NCI-H82 treated with DMSO at 0.1 percent for 48 hours (cell line): Measurements from ENCODE around the gene IGF2R.

Experiments
- DNase-seq: peaks from one replicate; lab custom pipeline; 2025; ENCODE audit not compliant: unreplicated experiment; lab: John Stamatoyannopoulos, UW

Gene IGF2R

GRCh38 chr6:160042788-160043301 lies 74.0 kb downstream of the IGF2R start:
- no peak for DNase-seq

GRCh38 chr6:160043784-160044183 lies 74.9 kb downstream of the IGF2R start:
- DNase-seq, result no peak

DNA sequence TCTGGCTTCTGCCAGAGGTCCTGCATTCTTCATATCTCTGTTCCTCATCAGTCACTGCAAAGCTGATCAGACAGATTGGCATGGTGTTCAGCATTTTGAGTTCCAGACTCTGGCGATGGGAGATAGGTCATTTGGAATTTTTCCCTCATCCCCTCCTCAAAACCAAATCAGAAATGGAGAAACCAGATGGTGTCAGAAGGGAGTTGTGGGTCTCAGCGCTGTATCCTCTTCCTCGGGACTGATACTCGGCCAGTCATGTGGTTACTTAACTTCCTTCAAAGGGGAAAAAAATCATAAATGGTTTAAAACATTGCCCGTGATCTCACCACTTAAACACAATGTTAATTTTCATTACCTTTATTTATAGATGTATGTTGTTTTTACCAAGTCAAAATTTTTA lies 75.8 kb downstream of the IGF2R start:
- DNase-seq, result no peak

DNA sequence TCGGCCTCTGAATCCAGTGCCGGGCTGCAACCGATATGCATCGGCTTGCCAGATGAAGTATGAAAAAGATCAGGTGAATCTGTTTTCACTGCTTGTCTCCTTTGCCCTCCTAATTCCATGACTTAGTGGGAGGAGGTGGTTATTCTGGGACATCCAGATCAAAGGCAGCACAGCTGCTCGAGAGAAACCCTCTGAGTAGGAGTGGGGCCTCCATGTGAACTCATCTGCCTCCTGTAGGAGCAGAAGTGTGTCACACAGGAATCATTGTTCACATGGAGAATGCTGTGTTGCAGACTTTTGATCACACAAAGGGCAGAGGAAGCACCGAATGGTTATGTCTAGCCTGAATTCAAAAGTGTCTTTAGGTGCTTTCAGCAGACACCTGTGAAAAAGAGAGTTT lies 79.6 kb downstream of the IGF2R start:
- DNase-seq, result no peak

- no peak for DNase-seq
Observed at GRCh38 chr6:160049346-160049745, 80.5 kb downstream of the IGF2R start.

GRCh38 chr6:160050022-160050421 lies 81.1 kb downstream of the IGF2R start:
- no peak for DNase-seq

GRCh38 chr6:160051390-160051789 lies 82.5 kb downstream of the IGF2R start:
- no peak for DNase-seq

GRCh38 chr6:160054271-160054670 lies 85.4 kb downstream of the IGF2R start:
- no peak for DNase-seq

GRCh38 chr6:160054913-160055312 lies 86.0 kb downstream of the IGF2R start:
- DNase-seq, result no peak

DNA sequence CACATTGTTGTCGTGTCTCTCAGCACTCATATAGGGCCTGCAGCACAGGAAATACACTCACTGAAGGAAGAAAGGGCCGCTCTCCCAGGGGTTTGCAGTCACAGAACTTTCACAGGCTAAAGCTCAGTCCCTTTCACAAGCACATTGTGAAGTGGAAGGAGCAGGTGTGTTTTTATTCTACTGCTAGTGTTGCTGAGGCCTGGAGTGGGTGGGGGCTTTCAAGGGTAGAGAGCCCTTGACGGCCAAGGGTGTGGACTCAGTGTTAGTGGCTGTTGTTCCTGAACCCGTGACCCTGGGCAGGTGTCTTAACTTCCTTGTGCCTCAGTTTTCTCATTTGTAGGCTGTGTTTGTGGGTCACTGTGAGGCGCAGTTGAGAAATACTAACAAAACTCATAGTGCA lies 86.5 kb downstream of the IGF2R start:
- no peak for DNase-seq

DNA sequence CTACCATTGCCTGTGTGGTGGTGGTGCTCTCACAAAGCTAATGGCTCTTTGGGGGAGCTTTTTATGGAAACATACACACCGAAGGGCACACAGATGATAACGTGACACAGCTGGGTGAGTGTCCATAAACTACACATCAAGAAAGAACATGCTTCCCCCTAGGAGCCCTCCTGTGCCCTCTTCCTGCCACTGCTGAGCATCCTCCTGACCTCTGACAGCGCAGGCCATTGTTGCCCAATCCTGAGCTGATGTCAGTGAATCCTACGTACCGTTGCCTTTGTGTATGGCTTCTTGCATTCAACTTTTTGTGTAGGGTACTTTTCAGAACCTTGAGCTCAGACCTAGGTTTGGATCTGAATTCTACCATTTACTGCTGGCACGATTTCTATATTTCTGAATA lies 86.9 kb downstream of the IGF2R start:
- no peak for DNase-seq

DNA sequence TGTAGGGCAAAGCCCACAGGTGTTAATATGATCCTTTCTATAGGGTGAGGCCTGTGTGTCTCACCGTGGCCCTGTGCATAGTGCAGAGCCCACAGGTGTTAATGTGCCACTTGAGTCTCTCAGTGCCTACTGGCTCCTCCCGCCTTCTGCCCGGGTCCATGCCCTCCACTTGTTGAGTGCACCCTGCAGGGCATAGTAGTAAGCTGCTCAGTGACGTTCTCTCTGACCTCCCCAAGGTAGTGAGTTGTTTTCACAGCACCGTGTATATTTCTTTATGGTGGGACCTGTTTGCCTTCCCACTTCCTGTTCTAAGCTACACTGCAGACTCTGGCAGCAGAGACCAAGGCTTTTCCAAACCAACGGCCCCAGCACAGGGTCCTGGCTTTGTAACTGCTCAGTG lies 88.2 kb downstream of the IGF2R start:
- no peak for DNase-seq

- no peak for DNase-seq
Observed at GRCh38 chr6:160058603-160059215, 89.8 kb downstream of the IGF2R start.

GRCh38 chr6:160060221-160060620 lies 91.3 kb downstream of the IGF2R start:
- DNase-seq, result no peak

- no peak for DNase-seq
Observed at GRCh38 chr6:160060920-160061447, 92.1 kb downstream of the IGF2R start.

DNA sequence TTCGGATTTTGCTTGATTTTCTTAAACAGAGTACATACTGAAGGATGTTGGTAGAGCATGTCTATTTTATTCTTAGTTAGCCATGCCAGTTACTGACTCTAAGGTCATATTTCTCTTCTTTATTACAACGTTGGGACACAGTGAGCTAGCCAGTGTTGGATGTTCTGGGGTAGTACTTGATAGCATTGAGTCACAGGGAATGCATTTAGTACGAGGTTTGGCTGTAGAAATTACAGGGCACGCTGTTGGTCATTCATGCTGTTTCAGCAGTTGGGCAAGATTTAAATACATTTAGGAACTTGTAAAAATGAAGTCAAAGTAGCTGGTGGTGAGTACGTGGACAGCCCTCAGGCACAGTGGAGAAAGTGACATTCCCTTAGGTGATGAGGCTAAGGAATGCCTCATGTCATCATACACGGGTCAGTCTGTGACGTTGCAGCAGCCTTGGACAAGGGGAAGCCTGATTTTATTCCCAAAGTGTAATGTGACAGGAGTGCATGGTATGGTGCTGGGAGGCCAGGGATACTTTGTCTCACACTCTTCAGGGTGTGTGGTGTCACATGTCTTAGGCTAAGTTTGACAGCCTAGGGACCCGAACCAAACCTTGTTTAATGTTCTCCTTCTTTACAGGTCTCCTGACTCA lies 95.0 kb downstream of the IGF2R start:
- DNase-seq, result no peak

GRCh38 chr6:160065200-160065599 lies 96.3 kb downstream of the IGF2R start:
- no peak for DNase-seq

GRCh38 chr6:160067564-160067963 lies 98.7 kb downstream of the IGF2R start:
- DNase-seq, result no peak

DNA sequence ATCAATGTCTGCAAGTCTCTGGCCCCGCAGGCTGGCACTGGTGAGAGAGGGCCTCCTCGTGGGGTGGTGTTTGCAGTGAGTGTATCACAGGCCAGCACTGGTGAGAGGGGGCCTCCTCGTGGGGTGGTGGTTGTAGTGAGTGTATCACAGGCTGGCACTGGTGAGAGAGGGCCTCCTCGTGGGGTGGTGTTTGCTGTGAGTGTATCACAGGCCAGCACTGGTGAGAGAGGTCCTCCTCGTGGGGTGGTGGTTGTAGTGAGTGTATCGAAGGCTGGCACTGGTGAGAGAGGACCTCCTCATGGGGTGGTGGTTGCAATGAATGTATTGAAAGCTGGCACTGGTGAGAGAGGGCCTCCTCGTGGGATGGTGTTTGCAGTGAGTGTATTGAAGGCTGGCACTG lies 99.5 kb downstream of the IGF2R start:
- no peak for DNase-seq

DNA sequence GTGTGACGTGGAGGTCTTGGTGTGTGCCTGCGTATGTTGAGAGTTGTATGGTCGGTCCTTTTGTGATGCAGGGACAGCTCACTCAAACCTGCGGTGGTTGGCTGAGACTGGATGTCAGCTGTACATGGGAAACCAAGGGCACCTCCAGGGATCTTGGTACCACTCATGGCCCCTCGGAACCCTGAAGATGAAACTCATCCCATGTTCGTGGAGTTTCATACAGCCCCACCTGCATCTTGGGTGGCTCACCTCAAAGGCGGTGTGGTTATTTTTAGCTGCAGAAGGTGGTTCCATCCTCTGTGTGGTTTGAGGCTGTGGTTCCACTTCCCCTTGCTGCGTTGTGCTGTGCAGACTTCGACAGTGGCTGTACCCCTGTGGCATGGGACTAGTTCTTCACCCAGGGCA lies 100.2 kb downstream of the IGF2R start:
- DNase-seq, result no peak

DNA sequence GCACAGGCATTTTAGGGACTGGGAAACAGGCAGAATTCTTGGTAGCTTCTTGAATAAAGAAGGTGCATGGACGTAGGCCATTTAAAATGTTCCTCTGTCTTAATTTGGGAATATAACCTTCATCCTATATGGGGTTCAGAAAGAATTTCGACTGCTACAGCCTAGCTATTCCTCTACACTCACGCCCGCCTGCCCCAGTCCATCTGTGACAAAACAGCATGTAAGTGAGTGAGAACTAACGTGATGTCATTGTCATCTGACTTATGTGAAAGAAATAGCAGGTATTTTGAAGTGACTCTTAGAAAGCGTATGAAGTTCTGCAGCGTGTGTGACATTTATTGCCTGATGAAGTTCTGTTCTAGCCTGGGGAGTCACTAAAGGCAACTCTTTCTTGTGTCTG lies 100.6 kb downstream of the IGF2R start:
- DNase-seq, result no peak

DNA sequence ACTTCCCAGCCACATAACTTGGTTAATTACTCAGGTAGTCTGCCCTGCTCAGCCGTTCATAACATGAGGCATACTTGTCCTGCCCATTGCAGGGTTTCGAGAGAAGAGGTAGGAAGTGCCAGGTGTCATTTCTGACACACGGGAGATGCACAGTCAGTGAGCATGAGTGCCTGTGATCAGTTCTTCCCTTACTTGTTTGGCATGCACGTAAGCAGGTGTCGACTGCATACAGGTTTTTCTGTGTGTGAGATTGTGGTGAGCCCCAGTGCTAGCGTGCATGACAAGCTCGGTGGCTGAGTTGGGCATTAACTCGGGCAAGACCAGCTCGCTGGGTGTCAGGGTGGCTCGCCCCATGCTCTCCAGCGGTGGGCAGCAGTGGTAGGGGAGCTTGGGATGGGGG lies 101.5 kb downstream of the IGF2R start:
- DNase-seq, result no peak

- no peak for DNase-seq
Observed at GRCh38 chr6:160070831-160071230, 101.9 kb downstream of the IGF2R start.
